Astrocyte of the spinal cord (primary cell): Measurements from ENCODE around the gene CTXND1.
"Not testable (repeated sequence)": the region's sequence is repeated elsewhere in the genome, so short reads cannot be mapped to it uniquely, and the experiment has no call there.

Source experiments
- DNase-seq: peaks from one replicate; pipeline ENCODE4 v3.0.0; 2011; ENCODE audit warnings: low read depth, low spot score
- H3K4me3 ChIP-seq: 2 replicates; pipeline ENCODE4 v1.5.1; 2011; ENCODE audit warnings: low read depth, mild to moderate bottlenecking, low read length, moderate library complexity
- CTCF ChIP-seq: IDR thresholded peaks from 2 replicates; pipeline ENCODE4 v1.5.1; 2012; ENCODE audit warnings: low read depth, mild to moderate bottlenecking, low read length, inconsistent platforms
- in situ Hi-C: cut with HindIII; loops from 2 replicates; pipeline ENCODE4 v1.10.0; 2017; ENCODE audit warnings: low sequenced_read_pairs

The CTXND1 gene

GRCh38 chr15:80252121-80252518 lies at the start of gene CTXND1:
CTXND1 (minus strand) TSS chr15:80252213; CDS start chr15:80201949, 50,264 bp downstream.
- no peak for TF ChIP-seq CTCF
- in situ Hi-C loops, result no loop called here
- no peak for DNase-seq
- no peak within 1 kb of the TSS for H3K4me3 ChIP-seq

- H3K4me3 ChIP-seq, result no peak overlapping the region
- in situ Hi-C loops, result no loop called here
- TF ChIP-seq CTCF, result no peak
- no peak for DNase-seq
Observed at GRCh38 chr15:80301472-80301871, 49.5 kb upstream of the CTXND1 start.

DNA sequence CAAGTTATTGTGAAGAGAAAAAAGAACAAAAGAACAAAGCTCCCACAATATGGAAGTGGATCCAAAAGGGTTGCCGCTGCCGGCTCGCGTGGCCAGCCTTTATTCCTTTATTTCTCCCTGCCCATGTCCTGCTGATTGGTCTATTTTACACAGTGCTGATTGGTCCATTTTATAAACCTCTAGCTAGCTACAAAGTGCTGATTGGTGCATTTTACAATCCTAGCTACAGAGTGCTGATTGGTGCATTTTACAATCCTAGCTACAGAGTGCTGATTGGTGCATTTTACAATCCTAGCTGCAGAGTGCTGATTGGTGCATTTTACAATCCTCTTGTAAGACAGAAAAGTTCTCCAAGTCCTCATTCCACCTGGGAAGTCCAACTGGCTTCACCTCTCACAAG lies 43.8 kb upstream of the CTXND1 start:
- DNase-seq, H3K4me3 ChIP-seq, in situ Hi-C loops: not testable (repeated sequence)

DNA sequence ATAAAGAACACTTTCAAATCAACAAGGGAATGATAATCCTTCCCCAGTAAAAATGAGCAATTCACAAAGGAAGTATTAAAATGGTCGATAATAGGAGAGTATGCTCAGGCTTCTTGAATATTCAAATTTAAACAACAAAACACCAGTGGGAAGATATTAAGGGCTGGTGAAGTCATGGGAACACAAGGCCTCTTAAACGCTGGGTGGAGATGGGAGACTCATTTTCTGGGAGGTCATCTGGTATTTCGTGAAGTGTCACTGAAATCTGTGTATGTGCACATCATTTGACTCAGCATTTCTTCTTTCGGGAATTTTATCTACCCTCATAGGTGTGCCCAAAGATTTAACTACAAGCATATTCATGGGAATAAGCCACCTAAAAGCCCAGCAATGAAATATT lies 40.1 kb upstream of the CTXND1 start:
- H3K4me3 ChIP-seq, result no peak overlapping the region
- in situ Hi-C loops, result no loop called here
- TF ChIP-seq CTCF, result no peak
- DNase-seq, result no peak

DNA sequence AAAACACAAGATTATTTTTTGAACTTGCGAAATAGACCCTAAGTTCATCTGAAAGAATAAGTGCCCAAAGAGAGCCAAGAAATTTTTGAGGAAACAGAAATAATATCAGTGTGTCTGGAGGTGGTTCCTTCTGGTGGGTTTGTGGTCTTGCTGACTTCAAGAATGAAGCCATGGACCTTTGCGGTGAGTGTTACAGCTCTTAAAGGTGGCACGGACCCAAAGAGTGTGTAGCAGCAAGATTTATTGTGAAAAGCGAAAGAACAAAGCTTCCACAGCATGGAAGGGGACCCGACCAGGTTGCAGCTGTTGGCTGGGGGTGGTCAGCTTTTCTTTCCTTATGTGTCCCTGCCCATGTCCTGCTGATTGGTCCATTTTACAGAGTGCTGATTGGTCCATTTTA lies 38.9 kb upstream of the CTXND1 start:
- in situ Hi-C loops, H3K4me3 ChIP-seq, DNase-seq: not testable (repeated sequence)

DNA sequence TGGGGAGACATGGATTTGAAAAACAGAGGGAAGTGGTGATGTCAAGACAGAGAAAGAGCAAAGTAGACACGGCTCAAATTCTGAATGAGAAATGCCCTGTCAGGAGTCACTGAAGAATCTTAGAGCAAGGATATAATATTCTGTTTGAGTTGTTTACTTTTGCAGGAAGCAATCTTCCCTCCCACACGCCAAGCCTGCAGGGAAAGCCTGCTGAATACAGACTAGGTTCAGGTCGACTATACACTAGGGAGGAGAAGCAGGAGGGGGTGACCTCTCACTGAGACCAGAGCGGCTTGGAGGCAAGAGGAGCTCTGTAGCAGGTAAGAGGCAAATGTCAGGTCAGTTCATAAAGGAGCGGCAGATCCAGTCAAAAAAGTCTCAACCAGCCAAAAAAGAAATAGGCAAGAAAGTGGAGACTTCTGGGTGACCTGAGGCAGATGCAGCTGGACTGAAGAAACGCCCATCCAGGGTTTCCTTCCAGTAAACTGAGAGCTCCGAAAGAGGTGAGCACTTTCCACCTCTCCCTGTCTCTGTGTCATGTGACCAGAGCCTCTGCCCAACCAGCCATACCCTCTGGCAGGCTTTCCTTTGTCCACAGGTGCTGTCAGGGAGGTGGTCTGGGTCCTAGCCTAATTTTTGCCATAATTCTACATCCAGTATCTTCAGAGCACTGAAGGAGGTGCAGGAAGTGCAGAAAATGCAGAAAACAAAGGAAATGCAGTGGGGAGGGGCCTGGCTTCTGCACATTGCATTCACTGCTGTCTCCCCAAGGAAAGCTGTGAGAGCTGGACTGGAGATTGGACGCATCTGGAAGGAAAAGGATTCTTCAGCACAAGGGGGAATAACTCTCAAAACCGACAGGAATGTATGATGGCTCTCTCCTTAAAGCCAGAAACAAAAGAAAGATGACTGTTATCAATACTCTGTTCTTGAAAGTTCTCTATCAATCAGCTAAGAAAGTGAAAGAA lies 37.8 kb upstream of the CTXND1 start:
- DNase-seq, result no peak
- in situ Hi-C loops, result no loop called here
- H3K4me3 ChIP-seq, result no peak overlapping the region
- TF ChIP-seq CTCF, result no peak

DNA sequence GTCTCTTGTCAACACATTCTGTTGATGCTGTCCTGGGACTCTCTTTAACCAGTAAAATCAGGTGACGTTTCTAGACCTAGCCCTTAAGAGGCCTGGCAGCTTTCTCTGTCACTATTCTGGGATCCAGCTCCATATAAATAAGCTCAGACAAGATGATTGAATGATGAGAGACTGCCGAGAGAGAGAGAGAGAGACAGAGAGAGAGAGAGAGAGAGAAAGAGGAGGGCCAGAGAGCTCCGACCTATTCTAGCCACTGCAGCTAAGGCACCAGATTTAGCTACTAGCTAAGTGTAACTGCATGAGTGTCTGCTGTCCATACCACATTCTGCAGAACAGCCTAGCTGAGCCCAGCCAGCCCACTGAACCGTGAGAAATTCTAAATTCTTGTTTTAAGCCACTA lies 36.1 kb upstream of the CTXND1 start:
- no peak for TF ChIP-seq CTCF
- no peak for DNase-seq
- in situ Hi-C loops, result no loop called here

More for the DNA sequence above, 36.1 kb upstream of the CTXND1 start:
- no peak overlapping the region for H3K4me3 ChIP-seq
